HK-2 (cell line): ENCODE results near the gene TMEM219.

Source experiments
- DNase-seq: peaks from one replicate; pipeline ENCODE4 v3.0.0-alpha.2; 2018; ENCODE audit not compliant: unreplicated experiment

The TMEM219 gene

GRCh38 chr16:29982560-29983419 lies 20.9 kb downstream of the TMEM219 start:
- no peak for DNase-seq

GRCh38 chr16:29983420-29984136 lies 21.7 kb downstream of the TMEM219 start:
- no peak for DNase-seq

GRCh38 chr16:29984137-29984763 lies 22.4 kb downstream of the TMEM219 start:
- DNase-seq, result no peak

GRCh38 chr16:29984764-29985147 lies 22.9 kb downstream of the TMEM219 start:
- no peak for DNase-seq

GRCh38 chr16:29985271-29985811 lies 23.5 kb downstream of the TMEM219 start:
- no peak for DNase-seq

- DNase-seq, result no peak
Measured at GRCh38 chr16:29986231-29986630, 24.4 kb downstream of the TMEM219 start.

- DNase-seq, result no peak
Measured at GRCh38 chr16:29986931-29987330, 25.1 kb downstream of the TMEM219 start.

GRCh38 chr16:29987371-29988085 lies 25.6 kb downstream of the TMEM219 start:
- no peak for DNase-seq

GRCh38 chr16:29988346-29989075 lies 26.6 kb downstream of the TMEM219 start:
- no peak for DNase-seq

- DNase-seq, result no peak
Measured at GRCh38 chr16:29989111-29989858, 27.4 kb downstream of the TMEM219 start.

- DNase-seq, result no peak
Measured at GRCh38 chr16:29990034-29990433, 28.2 kb downstream of the TMEM219 start.

GRCh38 chr16:29990883-29991570 lies 29.1 kb downstream of the TMEM219 start:
- no peak for DNase-seq

- no peak for DNase-seq
Measured at GRCh38 chr16:29991571-29991904, 29.7 kb downstream of the TMEM219 start.

- DNase-seq, result no peak
Measured at GRCh38 chr16:29992344-29992967, 30.6 kb downstream of the TMEM219 start.

- DNase-seq, result no peak
Measured at GRCh38 chr16:29993191-29993902, 31.5 kb downstream of the TMEM219 start.

GRCh38 chr16:29993903-29994599 lies 32.2 kb downstream of the TMEM219 start:
- DNase-seq, result no peak

GRCh38 chr16:29994600-29995323 lies 32.9 kb downstream of the TMEM219 start:
- DNase-seq, result no peak
